Mammary epithelial cell (primary cell): ENCODE data around the gene CACNA1D.

Source experiments
- CTCF ChIP-seq, 2 donors: IDR thresholded peaks in 1 of 2; conservative IDR thresholded peaks in 1 of 2; 2 replicates each; pipeline ENCODE4 v1.5.1; 2011 to 2012; ENCODE audit warnings: inconsistent platforms in 2 of 2, low read length in 2 of 2, mild to moderate bottlenecking in 2 of 2, control low read depth in 1 of 2, low read depth in 1 of 2; ENCODE audit not compliant: insufficient read depth in 1 of 2; ENCODE audit errors: extremely low read depth in 1 of 2
- EZH2 ChIP-seq: IDR thresholded peaks from 2 replicates; pipeline ENCODE4 v1.6.1; 2012; ENCODE audit warnings: low read length, inconsistent platforms, borderline replicate concordance

GRCh38 chr3:53691349-53691748 is 196.9 kb downstream of the CACNA1D start:
- TF ChIP-seq CTCF (conservative IDR thresholded peaks at IDR 0.05 in 1 of 2, IDR thresholded peaks at IDR 0.05 in 1 of 2; ENCODE audit: extremely low read depth in 1 of 2, insufficient read depth in 1 of 2, low read depth in 1 of 2, low read length in 2 of 2) (no peak), EZH2 (no peak)
